ENCODE measurements around the gene BMP6.

DNA sequence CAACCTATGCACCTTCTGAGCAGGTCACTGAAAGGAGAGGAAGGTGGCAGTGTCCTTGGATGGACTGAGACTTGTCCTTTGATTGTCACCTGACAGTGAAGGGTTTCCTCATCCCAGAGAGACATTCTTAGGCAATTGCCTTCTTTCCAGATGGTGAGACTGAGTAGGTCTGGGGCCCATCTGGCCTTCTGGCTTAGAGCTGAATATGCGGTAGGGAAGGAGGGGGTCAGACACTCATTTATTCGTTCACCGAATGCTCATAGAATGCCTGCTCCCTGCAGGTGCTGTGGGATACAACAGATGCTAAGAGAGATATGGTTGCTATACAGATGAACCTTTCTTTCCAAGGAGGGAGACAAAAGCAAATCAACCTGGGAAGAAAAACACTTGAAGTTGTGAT, 76.8 kb downstream of the BMP6 start:
- no peak for TF ChIP-seq GATA3 (IDR thresholded peaks at IDR 0.05; ENCODE audit: low read depth, low read length)
- no peak for TF ChIP-seq GATA2 (IDR thresholded peaks at IDR 0.05; ENCODE audit: low read depth, low read length)

All from SH-SY5Y (cell line).